ENCODE data around the gene SFSWAP. TPM values are rescaled to one million over a fixed set of nuclear protein-coding genes. Genes with fewer than 3 reads are reported as not detected.

The SFSWAP gene
- total RNA-seq, 1 donor from 2014 or later = 81.2 TPM

DNA sequence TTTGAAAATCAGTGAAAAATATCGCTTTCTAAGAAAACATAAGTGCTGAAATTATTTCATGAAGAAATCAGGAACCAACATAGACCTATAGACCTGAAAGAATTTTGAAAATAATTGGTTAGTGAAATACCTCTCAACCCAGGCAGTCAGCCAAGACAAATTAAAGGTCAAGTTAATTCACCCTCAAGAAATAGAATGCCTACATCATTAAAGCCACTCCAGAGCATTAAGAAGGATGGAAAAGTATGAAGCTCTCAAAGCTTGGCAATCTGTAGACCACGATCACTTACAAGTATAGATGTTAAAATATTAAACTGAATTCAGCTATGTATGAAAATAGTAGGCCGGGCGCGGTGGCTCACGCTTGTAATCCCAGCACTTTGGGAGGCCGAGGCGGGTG, 48.3 kb downstream of the SFSWAP start:
- no peaks in the 10 kb centered on the region for H3K4me1 Mint-ChIP-seq (ENCODE audit: low read depth, unreplicated experiment)
- H3K4me3 Mint-ChIP-seq (ENCODE audit: unreplicated experiment) = no peak overlapping the region
- H3K27me3 Mint-ChIP-seq (ENCODE audit: unreplicated experiment) = no peaks in the 10 kb centered on the region
- H3K9me3 Mint-ChIP-seq (ENCODE audit: unreplicated experiment) = no peaks in the 10 kb centered on the region
- TF ChIP-seq, protein P1, sequence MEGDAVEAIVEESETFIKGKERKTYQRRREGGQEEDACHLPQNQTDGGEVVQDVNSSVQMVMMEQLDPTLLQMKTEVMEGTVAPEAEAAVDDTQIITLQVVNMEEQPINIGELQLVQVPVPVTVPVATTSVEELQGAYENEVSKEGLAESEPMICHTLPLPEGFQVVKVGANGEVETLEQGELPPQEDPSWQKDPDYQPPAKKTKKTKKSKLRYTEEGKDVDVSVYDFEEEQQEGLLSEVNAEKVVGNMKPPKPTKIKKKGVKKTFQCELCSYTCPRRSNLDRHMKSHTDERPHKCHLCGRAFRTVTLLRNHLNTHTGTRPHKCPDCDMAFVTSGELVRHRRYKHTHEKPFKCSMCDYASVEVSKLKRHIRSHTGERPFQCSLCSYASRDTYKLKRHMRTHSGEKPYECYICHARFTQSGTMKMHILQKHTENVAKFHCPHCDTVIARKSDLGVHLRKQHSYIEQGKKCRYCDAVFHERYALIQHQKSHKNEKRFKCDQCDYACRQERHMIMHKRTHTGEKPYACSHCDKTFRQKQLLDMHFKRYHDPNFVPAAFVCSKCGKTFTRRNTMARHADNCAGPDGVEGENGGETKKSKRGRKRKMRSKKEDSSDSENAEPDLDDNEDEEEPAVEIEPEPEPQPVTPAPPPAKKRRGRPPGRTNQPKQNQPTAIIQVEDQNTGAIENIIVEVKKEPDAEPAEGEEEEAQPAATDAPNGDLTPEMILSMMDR (IDR thresholded peaks at IDR 0.05; ENCODE audit: partially characterized antibody, unreplicated experiment) = no peak
- DNase-seq = no peak
- no peak overlapping the region for H3K27ac Mint-ChIP-seq (ENCODE audit: unreplicated experiment)
- peaks cover 6% of the 10 kb centered on the region for H3K36me3 Mint-ChIP-seq (ENCODE audit: unreplicated experiment)

- Mint-ChIP-seq H3K27me3 (ENCODE audit: unreplicated experiment) (no peaks in the 10 kb centered on the region), H3K4me1 (ENCODE audit: low read depth, unreplicated experiment) (no peaks in the 10 kb centered on the region), H3K4me3 (ENCODE audit: unreplicated experiment) (no peak overlapping the region), H3K36me3 (ENCODE audit: unreplicated experiment) (peaks cover 6% of the 10 kb centered on the region), H3K9me3 (ENCODE audit: unreplicated experiment) (no peaks in the 10 kb centered on the region), H3K27ac (ENCODE audit: unreplicated experiment) (no peak overlapping the region)
- DNase-seq = no peak
- TF ChIP-seq, protein P1 (IDR thresholded peaks at IDR 0.05; ENCODE audit: partially characterized antibody, unreplicated experiment) = no peak
These were observed 50.7 kb downstream of the SFSWAP start for GRCh38 chr12:131761638-131762037.

DNA sequence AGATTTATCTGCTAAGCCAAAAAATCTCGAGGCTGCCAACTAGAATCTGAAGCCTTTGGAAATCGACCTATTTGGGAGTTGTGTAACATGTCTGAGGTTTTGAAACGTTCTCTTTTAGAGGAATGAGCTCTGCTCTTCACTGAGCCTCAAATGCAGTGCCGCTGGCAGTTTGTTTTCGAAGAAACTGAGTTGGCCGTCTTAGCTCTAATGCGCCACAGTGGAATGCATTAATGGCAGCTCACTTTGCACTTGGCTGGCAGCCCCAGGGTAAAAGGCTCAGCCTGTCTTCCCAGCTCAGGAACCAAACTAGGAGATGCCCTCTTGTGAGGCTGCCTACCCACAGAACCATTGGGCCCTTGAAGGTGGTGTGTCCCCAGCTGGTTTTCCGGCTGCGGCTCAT, 53.8 kb downstream of the SFSWAP start:
- no peak overlapping the region for H3K4me3 Mint-ChIP-seq (ENCODE audit: unreplicated experiment)
- no peaks in the 10 kb centered on the region for H3K9me3 Mint-ChIP-seq (ENCODE audit: unreplicated experiment)
- H3K27me3 Mint-ChIP-seq (ENCODE audit: unreplicated experiment) = no peaks in the 10 kb centered on the region
- DNase-seq = no peak
- peaks cover 6% of the 10 kb centered on the region for H3K36me3 Mint-ChIP-seq (ENCODE audit: unreplicated experiment)
- TF ChIP-seq, protein P1 (IDR thresholded peaks at IDR 0.05; ENCODE audit: partially characterized antibody, unreplicated experiment) = no peak
- H3K4me1 Mint-ChIP-seq (ENCODE audit: low read depth, unreplicated experiment) = no peaks in the 10 kb centered on the region
- H3K27ac Mint-ChIP-seq (ENCODE audit: unreplicated experiment) = no peak overlapping the region

GRCh38 chr12:131765961-131766360, 55.1 kb downstream of the SFSWAP start:
- Mint-ChIP-seq H3K27me3 (ENCODE audit: unreplicated experiment) (no peaks in the 10 kb centered on the region), H3K27ac (ENCODE audit: unreplicated experiment) (no peak overlapping the region), H3K9me3 (ENCODE audit: unreplicated experiment) (no peaks in the 10 kb centered on the region), H3K4me1 (ENCODE audit: low read depth, unreplicated experiment) (no peaks in the 10 kb centered on the region), H3K4me3 (ENCODE audit: unreplicated experiment) (no peak overlapping the region), H3K36me3 (ENCODE audit: unreplicated experiment) (peaks cover 5% of the 10 kb centered on the region)
- no peak for DNase-seq
- TF ChIP-seq, protein P1 (IDR thresholded peaks at IDR 0.05; ENCODE audit: partially characterized antibody, unreplicated experiment) = no peak

DNA sequence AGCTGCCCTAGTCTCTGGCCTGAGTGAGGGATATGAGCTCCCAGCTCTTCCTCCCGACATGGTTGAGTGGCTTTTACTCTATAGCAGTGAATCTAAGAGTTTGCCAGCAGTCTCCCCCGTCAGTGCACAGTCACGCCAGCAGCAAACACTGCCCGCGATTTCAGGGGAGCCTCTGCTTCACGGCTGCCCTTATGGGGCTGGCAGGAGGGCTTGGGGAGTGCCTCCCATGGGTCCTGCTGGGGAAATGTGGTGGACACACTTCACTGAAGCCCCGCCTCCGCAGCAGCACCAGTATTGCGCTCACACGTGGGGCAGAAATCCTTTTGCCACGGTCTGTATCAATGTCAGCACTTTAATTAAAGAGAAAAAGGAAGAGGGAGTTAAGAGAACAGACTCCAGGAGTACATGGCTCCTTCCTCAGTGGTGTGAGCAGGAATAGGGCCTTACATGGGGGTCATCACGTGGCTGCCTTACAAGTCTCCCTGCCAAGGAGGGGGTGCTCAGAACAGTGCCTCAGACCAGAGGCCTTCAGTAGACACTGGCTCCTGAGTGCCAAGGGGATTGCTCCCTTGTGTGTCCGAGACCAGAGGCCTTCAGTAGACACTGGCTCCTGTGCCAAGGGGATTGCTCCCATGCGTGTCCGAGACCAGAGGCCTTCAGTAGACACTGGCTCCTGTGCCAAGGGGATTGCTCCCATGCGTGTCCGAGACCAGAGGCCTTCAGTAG, 55.7 kb downstream of the SFSWAP start:
- H3K9me3 Mint-ChIP-seq (ENCODE audit: unreplicated experiment) = no peaks in the 10 kb centered on the region
- TF ChIP-seq, protein P1 (IDR thresholded peaks at IDR 0.05; ENCODE audit: partially characterized antibody, unreplicated experiment) = no peak
- H3K27ac Mint-ChIP-seq (ENCODE audit: unreplicated experiment) = no peak overlapping the region
- no peak overlapping the region for H3K4me3 Mint-ChIP-seq (ENCODE audit: unreplicated experiment)
- H3K4me1 Mint-ChIP-seq (ENCODE audit: low read depth, unreplicated experiment) = no peaks in the 10 kb centered on the region
- no peaks in the 10 kb centered on the region for H3K27me3 Mint-ChIP-seq (ENCODE audit: unreplicated experiment)
- no peaks in the 10 kb centered on the region for H3K36me3 Mint-ChIP-seq (ENCODE audit: unreplicated experiment)
- DNase-seq = no peak

Data from glutamatergic neuron (in vitro differentiated cells).